Nephron (organoid): Measurements from ENCODE around the gene POU6F2.

Experiments
- H3K27ac Mint-ChIP-seq, 3 experiments: 2 replicates each; pipeline ENCODE4 v1.8.0; 2020; ENCODE audit warnings: mixed read lengths in 3 of 3, mild to moderate bottlenecking in 2 of 3, moderate library complexity in 1 of 3
- H3K27me3 Mint-ChIP-seq: 2 replicates; pipeline ENCODE4 v1.8.0; 2021; ENCODE audit warnings: low read depth, mild to moderate bottlenecking, moderate library complexity, mixed read lengths
- H3K36me3 Mint-ChIP-seq: 2 replicates; pipeline ENCODE4 v1.8.0; 2020; ENCODE audit warnings: low read depth, mixed read lengths
- H3K4me1 Mint-ChIP-seq: 2 replicates; pipeline ENCODE4 v1.8.0; 2020; ENCODE audit warnings: mixed read lengths
- H3K4me3 Mint-ChIP-seq, 3 experiments: 2 replicates each; pipeline ENCODE4 v1.8.0; 2020; ENCODE audit warnings: mild to moderate bottlenecking in 3 of 3, mixed read lengths in 3 of 3, moderate library complexity in 2 of 3
- H3K9me3 Mint-ChIP-seq: 2 replicates; pipeline ENCODE4 v1.8.0; 2020; ENCODE audit warnings: mixed read lengths
- TF ChIP-seq, protein P1 (sequence below), 3 experiments: fragments of 200-600 bp; sonication (generic); IDR thresholded peaks; one replicate each; pipeline ENCODE4 v1.5.0; 2021; ENCODE audit warnings: antibody characterized with exemption in 3 of 3; ENCODE audit not compliant: unreplicated experiment in 3 of 3

POU6F2 gene

DNA sequence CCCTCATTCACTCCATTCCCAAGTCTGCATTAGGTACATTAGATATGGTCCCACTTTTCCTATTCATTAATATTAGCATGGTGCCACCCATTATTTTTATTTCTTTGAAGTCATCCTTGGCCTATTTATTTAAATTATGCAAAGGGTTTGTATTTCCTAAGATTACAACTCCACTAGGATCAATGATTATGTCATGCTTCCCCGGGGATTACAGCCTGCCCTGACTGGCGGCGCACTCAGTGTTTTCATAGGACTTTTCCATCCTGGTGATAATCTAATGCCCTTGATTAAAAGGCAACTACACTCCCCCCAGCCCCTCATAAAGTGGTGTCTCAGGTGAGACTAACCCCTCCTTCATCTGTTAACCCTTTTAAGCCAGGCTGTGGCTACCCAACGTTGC, 187.2 kb downstream of the POU6F2 start:
- TF ChIP-seq, protein P1, sequence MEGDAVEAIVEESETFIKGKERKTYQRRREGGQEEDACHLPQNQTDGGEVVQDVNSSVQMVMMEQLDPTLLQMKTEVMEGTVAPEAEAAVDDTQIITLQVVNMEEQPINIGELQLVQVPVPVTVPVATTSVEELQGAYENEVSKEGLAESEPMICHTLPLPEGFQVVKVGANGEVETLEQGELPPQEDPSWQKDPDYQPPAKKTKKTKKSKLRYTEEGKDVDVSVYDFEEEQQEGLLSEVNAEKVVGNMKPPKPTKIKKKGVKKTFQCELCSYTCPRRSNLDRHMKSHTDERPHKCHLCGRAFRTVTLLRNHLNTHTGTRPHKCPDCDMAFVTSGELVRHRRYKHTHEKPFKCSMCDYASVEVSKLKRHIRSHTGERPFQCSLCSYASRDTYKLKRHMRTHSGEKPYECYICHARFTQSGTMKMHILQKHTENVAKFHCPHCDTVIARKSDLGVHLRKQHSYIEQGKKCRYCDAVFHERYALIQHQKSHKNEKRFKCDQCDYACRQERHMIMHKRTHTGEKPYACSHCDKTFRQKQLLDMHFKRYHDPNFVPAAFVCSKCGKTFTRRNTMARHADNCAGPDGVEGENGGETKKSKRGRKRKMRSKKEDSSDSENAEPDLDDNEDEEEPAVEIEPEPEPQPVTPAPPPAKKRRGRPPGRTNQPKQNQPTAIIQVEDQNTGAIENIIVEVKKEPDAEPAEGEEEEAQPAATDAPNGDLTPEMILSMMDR (IDR thresholded peaks at IDR 0.05; ENCODE audit: unreplicated experiment in 3 of 3), result no peak
- H3K27ac Mint-ChIP-seq, result no peak overlapping the region
- H3K4me3 Mint-ChIP-seq, result no peak overlapping the region
- H3K36me3 Mint-ChIP-seq, result no peaks in the 10 kb centered on the region
- H3K9me3 Mint-ChIP-seq, result no peaks in the 10 kb centered on the region
- no peaks in the 10 kb centered on the region for H3K27me3 Mint-ChIP-seq
- H3K4me1 Mint-ChIP-seq, result no peaks in the 10 kb centered on the region

DNA sequence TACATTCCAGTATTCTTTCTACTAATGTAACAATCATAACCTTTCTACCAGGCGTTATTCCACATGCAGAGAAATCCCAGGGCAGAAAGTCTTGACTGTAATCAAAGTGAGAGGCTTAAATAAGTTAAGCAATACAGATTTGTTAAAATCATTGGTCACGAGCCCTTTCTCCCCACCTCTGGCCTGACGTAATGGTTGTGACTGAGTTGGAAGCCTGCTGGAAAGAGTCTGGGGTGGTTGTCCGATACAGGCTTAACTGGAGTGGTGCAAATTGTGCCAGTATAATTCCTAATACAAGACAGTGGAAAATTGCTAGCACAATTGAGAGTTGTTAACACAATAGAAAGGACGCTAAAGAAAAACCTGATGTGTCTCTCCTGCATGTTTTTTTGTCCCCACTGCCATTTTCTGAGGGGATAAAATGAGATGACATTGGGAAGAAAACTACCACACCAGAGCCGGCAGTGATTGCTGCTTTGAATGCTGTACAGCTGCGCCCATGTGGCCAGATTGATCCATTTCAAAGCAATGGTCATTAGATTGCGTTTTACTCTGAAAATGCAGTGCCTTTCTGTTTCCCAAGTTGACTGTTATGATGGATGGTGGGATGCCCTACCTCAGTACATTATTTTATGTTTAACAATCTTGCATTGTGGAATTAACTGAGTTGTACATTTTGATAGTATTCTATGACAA, 190.8 kb downstream of the POU6F2 start:
- H3K9me3 Mint-ChIP-seq, result no peaks in the 10 kb centered on the region
- no peak overlapping the region for H3K27ac Mint-ChIP-seq
- no peaks in the 10 kb centered on the region for H3K4me1 Mint-ChIP-seq
- no peaks in the 10 kb centered on the region for H3K27me3 Mint-ChIP-seq
- H3K36me3 Mint-ChIP-seq, result no peaks in the 10 kb centered on the region
- H3K4me3 Mint-ChIP-seq, result no peak overlapping the region
- TF ChIP-seq, protein P1 (IDR thresholded peaks at IDR 0.05; ENCODE audit: unreplicated experiment in 3 of 3), result no peak

DNA sequence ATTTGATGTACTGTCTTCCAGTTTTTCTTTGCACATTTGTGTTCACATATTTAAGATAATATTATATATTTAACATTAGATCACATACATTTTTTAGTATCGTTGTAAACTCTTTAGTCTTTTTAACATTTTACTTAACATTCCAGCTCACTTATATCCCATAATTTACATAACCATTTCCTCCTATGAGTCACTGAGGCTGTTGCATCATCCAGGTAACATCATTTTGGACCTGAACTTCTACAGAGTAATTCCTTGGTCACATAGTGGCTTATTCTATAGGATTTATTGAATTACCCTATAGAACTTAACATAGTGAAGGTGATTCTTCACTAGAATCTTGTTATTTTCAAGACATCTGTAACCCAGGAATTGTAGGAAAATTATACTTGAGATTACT, 194.4 kb downstream of the POU6F2 start:
- no peaks in the 10 kb centered on the region for H3K9me3 Mint-ChIP-seq
- H3K27me3 Mint-ChIP-seq, result no peaks in the 10 kb centered on the region
- TF ChIP-seq, protein P1 (IDR thresholded peaks at IDR 0.05; ENCODE audit: unreplicated experiment in 3 of 3), result no peak
- no peak overlapping the region for H3K4me3 Mint-ChIP-seq
- no peaks in the 10 kb centered on the region for H3K4me1 Mint-ChIP-seq
- H3K36me3 Mint-ChIP-seq, result no peaks in the 10 kb centered on the region
- no peak overlapping the region for H3K27ac Mint-ChIP-seq

DNA sequence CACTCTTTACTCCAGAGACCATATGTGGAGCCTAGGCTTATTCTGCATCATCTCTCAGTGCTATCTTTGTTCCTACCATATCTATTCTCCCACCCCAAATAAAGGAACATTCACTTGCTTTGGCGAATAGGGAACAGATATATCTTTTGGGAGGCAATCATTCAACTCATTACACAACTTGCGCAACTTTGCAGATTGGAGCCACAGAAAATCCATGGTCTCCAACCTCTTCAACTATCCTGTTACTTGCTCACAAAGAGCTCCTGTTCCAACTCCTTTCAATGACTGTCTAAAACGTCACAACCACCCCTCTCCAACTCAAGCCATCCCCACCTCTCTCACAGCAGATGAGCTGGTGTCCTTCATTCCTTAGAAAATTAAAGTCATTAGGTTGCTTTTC, 203.7 kb downstream of the POU6F2 start:
- Mint-ChIP-seq H3K4me1 (peaks cover 1% of the 10 kb centered on the region), H3K4me3 (no peak overlapping the region)
- TF ChIP-seq, protein P1 (IDR thresholded peaks at IDR 0.05; ENCODE audit: unreplicated experiment in 3 of 3), result no peak

DNA sequence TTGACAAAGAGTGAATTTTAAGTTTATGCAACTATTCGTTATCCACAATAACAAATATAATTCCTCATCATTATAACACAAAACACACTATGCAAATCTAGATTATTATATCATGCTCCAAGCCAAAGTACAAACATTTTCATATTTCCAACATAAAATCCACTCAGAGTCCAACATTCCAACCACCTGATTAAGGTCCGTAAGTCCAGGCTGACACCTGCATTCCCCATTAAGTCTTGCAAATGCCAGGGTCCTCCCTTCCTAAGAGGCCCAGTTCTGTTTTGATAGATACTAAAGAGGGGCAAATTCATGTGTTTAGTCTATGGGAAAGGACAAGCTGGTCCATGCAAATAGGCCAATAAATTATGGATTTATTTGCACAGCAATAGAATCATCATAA, 206.1 kb downstream of the POU6F2 start:
- Mint-ChIP-seq H3K27ac (no peak overlapping the region), H3K4me3 (no peak overlapping the region), H3K27me3 (peaks cover 8% of the 10 kb centered on the region), H3K9me3 (peaks cover 3% of the 10 kb centered on the region), H3K4me1 (peaks cover 6% of the 10 kb centered on the region), H3K36me3 (no peaks in the 10 kb centered on the region)
- TF ChIP-seq, protein P1 (IDR thresholded peaks at IDR 0.05; ENCODE audit: unreplicated experiment in 3 of 3), result no peak

More for the DNA sequence above, 203.7 kb downstream of the POU6F2 start:
- Mint-ChIP-seq H3K36me3 (no peaks in the 10 kb centered on the region), H3K9me3 (peaks cover 3% of the 10 kb centered on the region), H3K27me3 (peaks cover 4% of the 10 kb centered on the region), H3K27ac (no peak overlapping the region)

DNA sequence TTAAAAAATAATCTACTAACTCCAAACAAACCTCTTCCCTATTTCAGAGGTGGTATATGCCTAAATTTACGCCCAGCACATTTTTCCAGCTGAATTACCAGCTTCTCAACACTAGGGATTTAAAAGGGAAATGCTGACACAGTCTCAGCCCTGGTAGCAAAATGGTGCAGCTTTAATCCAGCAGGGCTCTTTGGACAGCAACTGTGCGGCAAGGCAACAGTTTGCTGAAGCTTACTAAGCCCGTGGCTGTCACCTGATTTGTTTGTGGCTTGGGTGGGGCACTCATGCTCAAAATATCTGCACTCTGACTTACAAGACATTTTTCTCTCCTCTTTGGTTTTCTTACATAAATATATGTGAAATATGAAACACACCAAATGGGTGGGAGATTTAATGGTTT, 206.7 kb downstream of the POU6F2 start:
- H3K27me3 Mint-ChIP-seq, result peaks cover 8% of the 10 kb centered on the region
- TF ChIP-seq, protein P1 (IDR thresholded peaks at IDR 0.05; ENCODE audit: unreplicated experiment in 3 of 3), result no peak
- H3K9me3 Mint-ChIP-seq, result peaks cover 3% of the 10 kb centered on the region
- no peaks in the 10 kb centered on the region for H3K36me3 Mint-ChIP-seq
- no peak overlapping the region for H3K4me3 Mint-ChIP-seq
- H3K27ac Mint-ChIP-seq, result no peak overlapping the region
- peaks cover 6% of the 10 kb centered on the region for H3K4me1 Mint-ChIP-seq
